ENCODE measurements around the gene TEX35. TPM values are rescaled to one million over a fixed set of nuclear protein-coding genes. Genes with fewer than 3 reads are reported as not detected.

The TEX35 gene
- polyA plus RNA-seq, 1 donor (not counting 4 experiments of a cell fraction or from before 2014, with no cell fraction given): 0.18 TPM

DNA sequence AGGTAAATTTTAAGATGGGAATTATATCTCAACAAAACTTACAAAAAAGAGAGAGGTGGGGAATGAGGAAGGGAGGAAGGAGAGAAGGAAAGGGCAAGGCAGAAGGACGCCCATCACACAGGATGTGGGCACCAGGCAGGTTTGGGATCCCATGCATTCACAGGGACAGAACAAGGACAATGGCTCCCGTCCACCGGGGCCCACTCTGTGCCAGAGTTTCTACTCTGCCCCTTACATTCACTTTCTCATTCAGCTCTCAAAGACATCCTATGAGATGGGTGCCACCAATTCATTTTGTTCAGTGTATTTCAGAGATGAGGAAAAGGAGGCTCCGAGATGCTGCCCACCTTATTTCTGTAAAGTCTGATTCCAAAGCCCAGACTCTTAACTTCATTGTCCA is 23.5 kb upstream of the TEX35 start:
- TF ChIP-seq, protein P1, sequence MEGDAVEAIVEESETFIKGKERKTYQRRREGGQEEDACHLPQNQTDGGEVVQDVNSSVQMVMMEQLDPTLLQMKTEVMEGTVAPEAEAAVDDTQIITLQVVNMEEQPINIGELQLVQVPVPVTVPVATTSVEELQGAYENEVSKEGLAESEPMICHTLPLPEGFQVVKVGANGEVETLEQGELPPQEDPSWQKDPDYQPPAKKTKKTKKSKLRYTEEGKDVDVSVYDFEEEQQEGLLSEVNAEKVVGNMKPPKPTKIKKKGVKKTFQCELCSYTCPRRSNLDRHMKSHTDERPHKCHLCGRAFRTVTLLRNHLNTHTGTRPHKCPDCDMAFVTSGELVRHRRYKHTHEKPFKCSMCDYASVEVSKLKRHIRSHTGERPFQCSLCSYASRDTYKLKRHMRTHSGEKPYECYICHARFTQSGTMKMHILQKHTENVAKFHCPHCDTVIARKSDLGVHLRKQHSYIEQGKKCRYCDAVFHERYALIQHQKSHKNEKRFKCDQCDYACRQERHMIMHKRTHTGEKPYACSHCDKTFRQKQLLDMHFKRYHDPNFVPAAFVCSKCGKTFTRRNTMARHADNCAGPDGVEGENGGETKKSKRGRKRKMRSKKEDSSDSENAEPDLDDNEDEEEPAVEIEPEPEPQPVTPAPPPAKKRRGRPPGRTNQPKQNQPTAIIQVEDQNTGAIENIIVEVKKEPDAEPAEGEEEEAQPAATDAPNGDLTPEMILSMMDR (optimal IDR thresholded peaks at IDR 0.05 in 1 of 3, IDR thresholded peaks at IDR 0.05 in 1 of 3, conservative IDR thresholded peaks at IDR 0.05 in 1 of 3; ENCODE audit: extremely low read depth in 1 of 3, insufficient read depth in 2 of 3, low read length in 3 of 3): no peak
- no peak for TF ChIP-seq EZH2 (IDR thresholded peaks at IDR 0.05; ENCODE audit: low read length)
- Histone ChIP-seq H3K79me2 (ENCODE audit: control insufficient read depth, insufficient read depth, low read length) (no peaks in the 10 kb centered on the region), H3K9me1 (ENCODE audit: control insufficient read depth, extremely low read depth, insufficient read depth, low read length) (peaks cover 2% of the 10 kb centered on the region), H3K4me2 (ENCODE audit: control insufficient read depth, extremely low read depth, insufficient read depth, low read depth, low read length) (no peak overlapping the region), H2AFZ (ENCODE audit: control insufficient read depth, low read length) (no peak overlapping the region), H3K4me1 (ENCODE audit: control insufficient read depth, extremely low read depth, insufficient read depth, low read length) (peaks cover 2% of the 10 kb centered on the region), H3K4me3 (ENCODE audit: control insufficient read depth in 2 of 3, extremely low read depth in 1 of 3, insufficient read depth in 2 of 3, low read depth in 1 of 3, low read length in 3 of 3) (no peak overlapping the region), H3K9ac (ENCODE audit: control insufficient read depth, extremely low read depth, insufficient read depth, low read length) (no peak overlapping the region), H4K20me1 (ENCODE audit: control insufficient read depth, extremely low read depth, insufficient read depth, low read length) (no peaks in the 10 kb centered on the region), H3K36me3 (ENCODE audit: control insufficient read depth in 2 of 2, extremely low read depth in 1 of 2, insufficient read depth in 2 of 2, low read length in 2 of 2) (no peaks in the 10 kb centered on the region), H3K27ac (ENCODE audit: control insufficient read depth, insufficient read depth, low read length) (no peak overlapping the region), H3K9me3 (ENCODE audit: control insufficient read depth, low read depth, low read length) (no peaks in the 10 kb centered on the region), H3K27me3 (ENCODE audit: control insufficient read depth, extremely low read depth, insufficient read depth, low read length) (no peaks in the 10 kb centered on the region)
- FAIRE-seq: no peak
- no peak for DNase-seq (ENCODE audit: low read depth, low spot score)
- dilution Hi-C loops (cut with MboI; ENCODE audit: extremely low pct_ligation_motif_present, low sequenced_read_pairs): no loop called here

DNA sequence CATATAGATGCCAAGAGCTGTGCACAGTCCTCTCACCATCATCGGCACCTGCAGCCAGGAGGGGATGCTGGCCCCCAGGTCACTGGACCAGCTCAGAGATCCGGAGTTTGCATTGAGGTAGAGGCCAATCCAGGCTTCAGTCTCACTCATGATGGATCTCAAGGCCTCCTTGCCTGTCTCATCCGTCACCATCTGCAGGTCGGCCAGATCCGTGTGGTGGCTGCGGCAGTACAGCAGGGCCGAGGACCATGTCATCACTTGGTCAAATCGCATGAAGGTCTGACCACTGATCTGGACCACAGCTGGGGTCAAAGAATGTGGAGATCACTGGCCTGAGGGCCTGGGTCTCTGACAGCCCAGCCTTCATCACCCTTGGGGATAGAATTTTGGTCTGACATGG is 22.8 kb upstream of the TEX35 start:
- no peaks in the 10 kb centered on the region for H3K27me3 ChIP-seq (ENCODE audit: control insufficient read depth, extremely low read depth, insufficient read depth, low read length)
- H3K79me2 ChIP-seq (ENCODE audit: control insufficient read depth, insufficient read depth, low read length): no peaks in the 10 kb centered on the region
- H2AFZ ChIP-seq (ENCODE audit: control insufficient read depth, low read length): no peak overlapping the region
- H3K4me1 ChIP-seq (ENCODE audit: control insufficient read depth, extremely low read depth, insufficient read depth, low read length): peaks cover 2% of the 10 kb centered on the region
- H3K27ac ChIP-seq (ENCODE audit: control insufficient read depth, insufficient read depth, low read length): no peak overlapping the region
- no peaks in the 10 kb centered on the region for H3K9me3 ChIP-seq (ENCODE audit: control insufficient read depth, low read depth, low read length)
- no peaks in the 10 kb centered on the region for H4K20me1 ChIP-seq (ENCODE audit: control insufficient read depth, extremely low read depth, insufficient read depth, low read length)
- H3K9ac ChIP-seq (ENCODE audit: control insufficient read depth, extremely low read depth, insufficient read depth, low read length): no peak overlapping the region
- dilution Hi-C loops (cut with MboI; ENCODE audit: extremely low pct_ligation_motif_present, low sequenced_read_pairs): no loop called here
- no peaks in the 10 kb centered on the region for H3K36me3 ChIP-seq (ENCODE audit: control insufficient read depth in 2 of 2, extremely low read depth in 1 of 2, insufficient read depth in 2 of 2, low read length in 2 of 2)
- H3K4me3 ChIP-seq (ENCODE audit: control insufficient read depth in 2 of 3, extremely low read depth in 1 of 3, insufficient read depth in 2 of 3, low read depth in 1 of 3, low read length in 3 of 3): no peak overlapping the region
- no peak for FAIRE-seq
- no peak for TF ChIP-seq EZH2 (IDR thresholded peaks at IDR 0.05; ENCODE audit: low read length)
- TF ChIP-seq, protein P1 (optimal IDR thresholded peaks at IDR 0.05 in 1 of 3, IDR thresholded peaks at IDR 0.05 in 1 of 3, conservative IDR thresholded peaks at IDR 0.05 in 1 of 3; ENCODE audit: extremely low read depth in 1 of 3, insufficient read depth in 2 of 3, low read length in 3 of 3): no peak
- no peak overlapping the region for H3K4me2 ChIP-seq (ENCODE audit: control insufficient read depth, extremely low read depth, insufficient read depth, low read depth, low read length)
- no peak for DNase-seq (ENCODE audit: low read depth, low spot score)
- peaks cover under 1% of the 10 kb centered on the region for H3K9me1 ChIP-seq (ENCODE audit: control insufficient read depth, extremely low read depth, insufficient read depth, low read length)
